K562 (cell line): ENCODE data around the gene PLAAT3. TPM values are rescaled to one million over a fixed set of nuclear protein-coding genes. Genes with fewer than 3 reads are reported as not detected.

Experiments
- AFF1 ChIP-seq, 2 experiments: fragments of 450-650 bp; IDR thresholded peaks; 2 replicates each; pipeline ENCODE4 v1.6.1; 2018; ENCODE audit warnings: mild to moderate bottlenecking in 2 of 2, low read depth in 1 of 2; ENCODE audit not compliant: partially characterized antibody in 2 of 2
- ARID3B ChIP-seq: fragments of 250-450 bp; sonication (Bioruptor Pico); IDR thresholded peaks from 2 replicates; pipeline ENCODE4 v1.4.0; 2020; ENCODE audit warnings: borderline replicate concordance
- CREM ChIP-seq: IDR thresholded peaks from 2 replicates; pipeline ENCODE4 v1.6.1; 2014; ENCODE audit warnings: antibody characterized with exemption, low read depth
- GTF2F1 ChIP-seq: IDR thresholded peaks from 2 replicates; pipeline ENCODE4 v1.6.1; 2011; ENCODE audit warnings: low read depth, low read length, improper control_type of control experiment
- NFXL1 ChIP-seq: fragments of 450-650 bp; formaldehyde crosslinking; IDR thresholded peaks from 2 replicates; pipeline ENCODE4 v1.4.0; 2021; ENCODE audit warnings: mild to moderate bottlenecking
- SMAD3 ChIP-seq: fragments of 450-650 bp; formaldehyde crosslinking; conservative IDR thresholded peaks from 2 replicates; pipeline ENCODE4 v1.4.0; 2020; ENCODE audit warnings: mild to moderate bottlenecking
- TEAD1 ChIP-seq, 2 experiments: fragments of 450-650 bp in 1 of 2; sonication (generic) in 1 of 2; formaldehyde crosslinking; IDR thresholded peaks; 2 replicates each; pipeline versions ENCODE4 v1.4.0 to v1.8.0; 2020 to 2022; ENCODE audit warnings: mild to moderate bottlenecking in 2 of 2, missing genetic modification reagents in 1 of 2
- U2AF1 ChIP-seq: fragments of 200-400 bp; formaldehyde crosslinking; optimal IDR thresholded peaks from 2 replicates; pipeline ENCODE3; 2017; ENCODE audit warnings: mild to moderate bottlenecking, low read depth, low read length, moderate library complexity
- ZBTB40 ChIP-seq, 2 experiments: fragments of 450-650 bp in 1 of 2; sonication (generic) in 1 of 2; formaldehyde crosslinking in 1 of 2; IDR thresholded peaks; 2 replicates each; pipeline versions ENCODE4 v1.7.1 to v1.9.0; 2016 to 2022; ENCODE audit warnings: inconsistent platforms in 1 of 2, mild to moderate bottlenecking in 1 of 2, missing genetic modification reagents in 1 of 2
- ZNF717 ChIP-seq: fragments of 250-450 bp; sonication (Bioruptor Pico); IDR thresholded peaks from 2 replicates; pipeline ENCODE4 v1.5.0; 2021
- ZNF780A ChIP-seq: fragments of 250-450 bp; sonication (Bioruptor Pico); IDR thresholded peaks from 2 replicates; pipeline ENCODE4 v1.5.0; 2021; ENCODE audit warnings: mild to moderate bottlenecking
- polyA plus RNA-seq, 8 experiments: library from polyadenylated mRNA; depleted of rRNA in 4 of 8; stranded (reverse) in 5 of 8; unstranded in 3 of 8; fragments of >200 nt; fragmentation: Nextera tagmentation in 2 of 8; fragmentation: Illumina TruSeq in 1 of 8; extraction: Ambion mirVana in 2 of 8; extraction: Trizol in 1 of 8; gene quantifications; 2 replicates each; pipeline versions ENCODE4 v1.2.1 to v1.2.3, GENCODE V29; 2011 to 2014; ENCODE audit warnings: inconsistent platforms in 1 of 8, missing spikeins in 1 of 8
- total RNA-seq, 7 experiments: library from RNA; depleted of rRNA in 6 of 7; stranded (reverse); fragments of >200 nt in 6 of 7; fragmentation: Illumina TruSeq in 2 of 7; extraction: Trizol in 2 of 7; gene quantifications; 2 replicates each; pipeline versions ENCODE4 v1.2.1 to v1.2.3, GENCODE V29; 2011 to 2021; ENCODE audit warnings: low replicate concordance in 1 of 7

PLAAT3 gene
- total and polyA plus RNA-seq, 9 of the 15 experiments (the other 6 are each of a cell fraction or from before 2014, with no cell fraction given): 0.80 to 2.7 (median 1.4) TPM

GRCh38 chr11:63573881-63574855 lies 40.1 kb downstream of the PLAAT3 start (continued):
- TF ChIP-seq ZBTB40 (IDR thresholded peaks at IDR 0.05) (peak; percentile 93), ZBTB40 (CRISPR knock-in tag; IDR thresholded peaks at IDR 0.05) (no peak), TEAD1 (CRISPR knock-in tag; IDR thresholded peaks at IDR 0.05) (no peak), NFXL1 (CRISPR knock-in tag) (no peak), ARID3B (CRISPR knock-in tag) (no peak), ZNF780A (CRISPR knock-in tag) (no peak), AFF1 (IDR thresholded peaks at IDR 0.05; ENCODE audit: low read depth in 1 of 2, partially characterized antibody in 2 of 2) (peak; percentile 65 to 78), GTF2F1 (no peak), ZNF717 (CRISPR knock-in tag) (no peak), U2AF1 (no peak), SMAD3 (CRISPR knock-in tag) (no peak), CREM (peak; percentile 54)
